CD4-positive, alpha-beta memory T cell (primary cell): ENCODE data around the gene CNOT6. TPM values are rescaled to one million over a fixed set of nuclear protein-coding genes. Genes with fewer than 3 reads are reported as not detected.
"Not testable (repeated sequence)": the region's sequence is repeated elsewhere in the genome, so short reads cannot be mapped to it uniquely, and the experiment has no call there.

Experiments
- CTCF ChIA-PET: fragments of 350-600 bp; sonication (Branson Sonifier 250); formaldehyde crosslinking; loops from one replicate; lab custom pipeline; 2021; ENCODE audit warnings: inconsistent platforms; ENCODE audit not compliant: partially characterized antibody; lab: Charles Lee
- POLR2A ChIA-PET: fragments of 350-600 bp; sonication (Branson Sonifier 250); formaldehyde crosslinking; loops from one replicate; lab custom pipeline; 2021; ENCODE audit not compliant: partially characterized antibody; lab: Charles Lee
- DNase-seq, 5 donors: peaks; one replicate each; pipeline versions ENCODE4 v3.0.0 to v3.0.0-alpha.2; 2020 to 2022; ENCODE audit warnings: mixed read lengths in 1 of 5
- H3K27ac ChIP-seq: one replicate; pipeline ENCODE4 v1.7.0; 2013; ENCODE audit warnings: low read depth, low read length
- H3K27me3 ChIP-seq: 2 replicates; pipeline ENCODE4 v1.7.0; 2013; ENCODE audit warnings: mild to moderate bottlenecking, low read length, moderate library complexity; ENCODE audit not compliant: insufficient read depth
- H3K36me3 ChIP-seq: 2 replicates; pipeline ENCODE4 v1.7.0; 2013; ENCODE audit warnings: mild to moderate bottlenecking, low read length, moderate library complexity; ENCODE audit not compliant: insufficient read depth
- H3K4me1 ChIP-seq: 2 replicates; pipeline ENCODE4 v1.7.0; 2013; ENCODE audit warnings: mild to moderate bottlenecking, low read length, moderate library complexity; ENCODE audit not compliant: insufficient read depth
- H3K4me3 ChIP-seq, 2 donors: one replicate each; pipeline ENCODE4 v1.7.0; 2013; ENCODE audit warnings: low read length in 2 of 2, mild to moderate bottlenecking in 1 of 2
- H3K9me3 ChIP-seq, 2 donors: one replicate each; pipeline ENCODE4 v1.7.0; 2013; ENCODE audit warnings: low read length in 2 of 2, control low read depth in 1 of 2; ENCODE audit not compliant: control insufficient read depth in 1 of 2
- H3K27ac Mint-ChIP-seq, 7 donors: one replicate each; pipeline ENCODE4 v1.8.0; 2020 to 2021; ENCODE audit warnings: mixed read lengths in 7 of 7, mild to moderate bottlenecking in 6 of 7, inconsistent platforms in 3 of 7, moderate library complexity in 3 of 7
- H3K27me3 Mint-ChIP-seq, 2 donors: one replicate each; pipeline ENCODE4 v1.8.0; 2020 to 2021; ENCODE audit warnings: mixed read lengths in 2 of 2
- H3K36me3 Mint-ChIP-seq, 2 donors: one replicate each; pipeline ENCODE4 v1.8.0; 2020 to 2021; ENCODE audit warnings: mixed read lengths in 2 of 2, inconsistent platforms in 1 of 2, mild to moderate bottlenecking in 1 of 2
- H3K4me1 Mint-ChIP-seq, 4 donors: one replicate each; pipeline ENCODE4 v1.8.0; 2020 to 2021; ENCODE audit warnings: mixed read lengths in 4 of 4, mild to moderate bottlenecking in 1 of 4
- H3K4me3 Mint-ChIP-seq, 8 donors: one replicate each; pipeline ENCODE4 v1.8.0; 2020 to 2021; ENCODE audit warnings: mixed read lengths in 8 of 8, mild to moderate bottlenecking in 7 of 8, moderate library complexity in 6 of 8, inconsistent platforms in 3 of 8
- H3K9me3 Mint-ChIP-seq, 8 donors: one replicate each; pipeline ENCODE4 v1.8.0; 2020 to 2021; ENCODE audit warnings: mixed read lengths in 8 of 8, mild to moderate bottlenecking in 5 of 8, inconsistent platforms in 3 of 8, moderate library complexity in 1 of 8
- intact Hi-C: fragments of 100-400 bp; cut with micrococcal nuclease; formaldehyde crosslinking; loops from one replicate; pipeline ENCODE4 v1.15.1; 2023
- polyA plus RNA-seq, 2 donors: library from polyadenylated mRNA; unstranded; fragments of 300-500 nt; fragmentation: Illumina TruSeq; gene quantifications; one replicate each; pipeline ENCODE4 v1.2.3, GENCODE V29; 2021
- total RNA-seq, 2 experiments: library from RNA; stranded (reverse); gene quantifications; one replicate each; pipeline ENCODE4 v1.2.3, GENCODE V29; 2021

Gene CNOT6
- total and polyA plus RNA-seq, 4 experiments from 2014 or later = 3.9 to 37.8 (median 19.6) TPM

- H3K27me3 Mint-ChIP-seq = peaks cover 0 to 6% of the 10 kb centered on the region in 2 donors
- no peaks in the 10 kb centered on the region for H3K4me1 Mint-ChIP-seq
- CTCF ChIA-PET = interaction anchor here (1.2 to 7.8 kb wide), 3 partner anchors 9 to 11 kb away, joined by 3 to 34 read pairs (median 4); no protein-coding TSS in a partner anchor
- no peak overlapping the region for H3K4me3 ChIP-seq
- H3K4me1 ChIP-seq = no peaks in the 10 kb centered on the region
- no peaks in the 10 kb centered on the region for H3K36me3 Mint-ChIP-seq
- intact Hi-C loops = no loop called here
- H3K27ac Mint-ChIP-seq = no peak overlapping the region
- no peak overlapping the region for H3K27ac ChIP-seq
- H3K4me3 Mint-ChIP-seq = no peak overlapping the region
- no peak for DNase-seq
- H3K9me3 ChIP-seq = no peaks in the 10 kb centered on the region
- POLR2A ChIA-PET = no interaction called here
- H3K9me3 Mint-ChIP-seq = no peaks in the 10 kb centered on the region
- H3K36me3 ChIP-seq = no peaks in the 10 kb centered on the region
- H3K27me3 ChIP-seq = no peaks in the 10 kb centered on the region
Measured at GRCh38 chr5:180461303-180461702, 32.9 kb upstream of the CNOT6 start.

DNA sequence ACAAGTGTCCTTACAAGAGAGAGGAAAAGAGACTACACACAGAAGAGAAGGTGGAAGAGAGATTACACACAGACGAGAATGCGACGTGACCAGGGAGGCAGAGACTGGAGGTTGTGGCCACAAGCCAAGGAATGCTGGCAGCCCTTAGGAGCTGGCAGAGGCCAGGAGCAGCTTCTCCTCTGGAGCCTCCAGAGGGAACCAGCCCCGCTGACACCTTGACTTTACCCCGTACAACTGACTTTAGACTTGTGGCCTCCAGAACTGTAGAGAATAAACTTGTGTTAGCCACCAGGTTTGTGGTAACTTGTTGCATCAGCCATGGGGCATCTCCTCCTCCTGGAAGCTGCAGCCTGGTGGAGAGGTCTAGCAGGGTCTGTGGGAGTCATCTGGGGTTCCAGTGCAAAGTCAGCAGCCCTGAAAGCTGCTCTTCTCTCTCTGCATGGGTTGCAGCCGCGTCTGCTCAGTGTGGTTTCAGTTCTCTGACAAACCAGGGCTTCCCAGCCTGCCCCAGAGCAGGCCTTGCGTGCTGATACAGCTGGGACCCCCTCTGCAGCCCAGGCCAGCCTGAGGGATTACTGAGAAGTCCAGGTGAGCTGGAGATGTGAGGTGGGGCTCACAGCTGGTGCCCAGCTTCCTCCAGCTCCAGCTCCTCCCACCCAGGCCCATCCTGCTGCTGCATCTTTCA, 30.8 kb upstream of the CNOT6 start:
- intact Hi-C loops = no loop called here
- Histone ChIP-seq H3K9me3 (no peaks in the 10 kb centered on the region), H3K27ac (no peak overlapping the region), H3K27me3 (no peaks in the 10 kb centered on the region), H3K36me3 (no peaks in the 10 kb centered on the region), H3K4me1 (no peaks in the 10 kb centered on the region), H3K4me3 (no peak overlapping the region)
- POLR2A ChIA-PET = no interaction called here
- H3K27ac Mint-ChIP-seq = no peak overlapping the region
- no peaks in the 10 kb centered on the region for H3K4me1 Mint-ChIP-seq
- H3K4me3 Mint-ChIP-seq = no peak overlapping the region
- CTCF ChIA-PET = interaction anchor here (7.8 kb wide), 1 partner anchor 9 kb away, joined by 34 read pairs; no protein-coding TSS in a partner anchor
- H3K27me3 Mint-ChIP-seq = peaks cover 0 to 3% of the 10 kb centered on the region in 2 donors
- H3K36me3 Mint-ChIP-seq = no peaks in the 10 kb centered on the region
- no peak for DNase-seq
- H3K9me3 Mint-ChIP-seq = no peaks in the 10 kb centered on the region

GRCh38 chr5:180463916-180464602, 30.1 kb upstream of the CNOT6 start:
- Mint-ChIP-seq H3K4me1 (no peaks in the 10 kb centered on the region), H3K4me3 (no peak overlapping the region), H3K9me3 (no peaks in the 10 kb centered on the region), H3K27me3 (peaks cover 0 to 3% of the 10 kb centered on the region in 2 donors), H3K36me3 (no peaks in the 10 kb centered on the region), H3K27ac (no peak overlapping the region)
- ChIA-PET POLR2A (no interaction called here), CTCF (interaction anchor here (1.1 to 7.8 kb wide), 3 partner anchors 8 to 11 kb away, joined by 3 to 34 read pairs (median 4); no protein-coding TSS in a partner anchor)
- no peaks in the 10 kb centered on the region for H3K9me3 ChIP-seq
- no peak overlapping the region for H3K27ac ChIP-seq
- intact Hi-C loops = no loop called here
- H3K27me3 ChIP-seq = no peaks in the 10 kb centered on the region
- H3K4me1 ChIP-seq = no peaks in the 10 kb centered on the region
- no peak overlapping the region for H3K4me3 ChIP-seq
- DNase-seq = no peak
- H3K36me3 ChIP-seq = no peaks in the 10 kb centered on the region

GRCh38 chr5:180464603-180464970, 29.6 kb upstream of the CNOT6 start:
- Mint-ChIP-seq H3K36me3 (no peaks in the 10 kb centered on the region), H3K27ac (no peak overlapping the region), H3K9me3 (no peaks in the 10 kb centered on the region), H3K4me1 (no peaks in the 10 kb centered on the region), H3K4me3 (no peak overlapping the region), H3K27me3 (peaks cover 0 to 3% of the 10 kb centered on the region in 2 donors)
- H3K4me3 ChIP-seq = no peak overlapping the region
- no peaks in the 10 kb centered on the region for H3K36me3 ChIP-seq
- intact Hi-C loops = no loop called here
- ChIA-PET POLR2A (no interaction called here), CTCF (interaction anchor here (1.1 to 1.5 kb wide), 2 partner anchors 9 to 11 kb away, joined by 3 to 4 read pairs; no protein-coding TSS in a partner anchor)
- H3K27ac ChIP-seq = no peak overlapping the region
- DNase-seq = no peak
- no peaks in the 10 kb centered on the region for H3K27me3 ChIP-seq
- H3K9me3 ChIP-seq = no peaks in the 10 kb centered on the region
- H3K4me1 ChIP-seq = no peaks in the 10 kb centered on the region

- intact Hi-C loops, DNase-seq, H3K4me3 Mint-ChIP-seq, H3K27ac ChIP-seq, H3K27me3 ChIP-seq, H3K4me1 Mint-ChIP-seq, POLR2A ChIA-PET, H3K36me3 Mint-ChIP-seq, H3K9me3 Mint-ChIP-seq, H3K4me1 ChIP-seq, H3K9me3 ChIP-seq, H3K27me3 Mint-ChIP-seq, H3K36me3 ChIP-seq, H3K27ac Mint-ChIP-seq, H3K4me3 ChIP-seq: not testable (repeated sequence)
- CTCF ChIA-PET = interaction anchor here (1.1 to 1.5 kb wide), 2 partner anchors 8 to 12 kb away, joined by 3 to 4 read pairs; no protein-coding TSS in a partner anchor
Measured at GRCh38 chr5:180465052-180465451, 29.1 kb upstream of the CNOT6 start.

DNA sequence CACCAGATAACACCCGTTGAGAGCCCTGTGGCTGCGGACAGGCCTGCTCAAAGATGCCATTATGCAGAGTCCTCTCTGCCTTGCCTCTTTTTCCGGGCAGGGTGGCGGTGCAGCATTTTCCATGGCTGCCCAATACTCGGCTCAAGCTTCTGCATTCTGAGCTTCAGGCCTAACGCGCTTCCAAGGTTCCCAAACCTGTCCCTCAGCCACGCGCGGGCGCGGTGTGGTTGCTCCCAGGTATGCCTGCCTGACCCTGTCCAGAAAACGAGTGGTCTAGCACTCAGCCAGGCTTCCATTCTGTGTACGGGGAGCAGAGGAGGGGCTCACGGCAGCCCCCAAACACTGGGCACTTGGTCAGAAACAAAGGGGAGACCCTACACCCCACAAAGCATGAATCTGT, 27.9 kb upstream of the CNOT6 start:
- Mint-ChIP-seq H3K36me3 (no peaks in the 10 kb centered on the region), H3K4me3 (no peak overlapping the region), H3K9me3 (no peaks in the 10 kb centered on the region), H3K27me3 (peaks cover 2 to 6% of the 10 kb centered on the region in 2 donors), H3K4me1 (peaks cover 0 to 2% (median 0%) of the 10 kb centered on the region in 4 donors), H3K27ac (no peak overlapping the region)
- intact Hi-C loops = no loop called here
- no peaks in the 10 kb centered on the region for H3K36me3 ChIP-seq
- H3K27me3 ChIP-seq = no peaks in the 10 kb centered on the region
- DNase-seq = no peak
- CTCF ChIA-PET = no interaction called here
- H3K27ac ChIP-seq = no peak overlapping the region
- no peaks in the 10 kb centered on the region for H3K9me3 ChIP-seq
- no peaks in the 10 kb centered on the region for H3K4me1 ChIP-seq
- H3K4me3 ChIP-seq = no peak overlapping the region
- POLR2A ChIA-PET = no interaction called here
